Umbilical cord (tissue), 2 donors: ENCODE measurements around the gene SAMD5. TPM values are rescaled to one million over a fixed set of nuclear protein-coding genes. Genes with fewer than 3 reads are reported as not detected.

Experiments used
- DNase-seq: peaks from one replicate; pipeline ENCODE4 v3.0.0-alpha.2; 2015; ENCODE audit warnings: low spot score
- total RNA-seq: library from RNA; depleted of rRNA; stranded (reverse); fragments of >200 nt; gene quantifications from one replicate; pipeline ENCODE4 v1.2.3, GENCODE V29; 2014; ENCODE audit warnings: low replicate concordance; ENCODE audit not compliant: insufficient read depth

The SAMD5 gene
- total RNA-seq, 1 donor from 2014 or later = 21.2 TPM

GRCh38 chr6:147618927-147619326, 110.4 kb downstream of the SAMD5 start:
- DNase-seq = peak; percentile 77
